H7 (cell line): Measurements from ENCODE around the gene MREG. TPM values are rescaled to one million over a fixed set of nuclear protein-coding genes. Genes with fewer than 3 reads are reported as not detected.

ENCODE experiments used
- DNase-seq: peaks from one replicate; pipeline ENCODE4 v3.0.0; 2012
- H3K27me3 ChIP-seq: 2 replicates; pipeline ENCODE4 v1.6.0; 2011; ENCODE audit warnings: mild to moderate bottlenecking, low read length; ENCODE audit not compliant: control insufficient read depth, insufficient read depth
- H3K36me3 ChIP-seq: replicated peaks from 2 replicates; pipeline ENCODE4 v1.5.1; 2011; ENCODE audit warnings: low read length; ENCODE audit not compliant: control insufficient read depth, insufficient read depth
- H3K4me3 ChIP-seq: 2 replicates; pipeline ENCODE4 v1.5.1; 2011; ENCODE audit warnings: low read depth, mild to moderate bottlenecking, control low read depth, low read length, moderate library complexity; ENCODE audit not compliant: insufficient read depth
- total RNA-seq: library from RNA; depleted of rRNA; stranded (reverse); fragments of >200 nt; shearing (Covaris generic); gene quantifications from 2 replicates; pipeline ENCODE4 v1.2.3, GENCODE V29; 2014; rRNA removed

The MREG gene
- total RNA-seq, 1 experiment from 2014 or later: 14.9 TPM

- Histone ChIP-seq H3K4me3 (no peak overlapping the region), H3K27me3 (no peaks in the 10 kb centered on the region; the same call in 1 of the 2 replicates), H3K36me3 (no peaks in the 10 kb centered on the region)
- DNase-seq: no peak
Measured at GRCh38 chr2:215900203-215900611, 113.1 kb downstream of the MREG start.

DNA sequence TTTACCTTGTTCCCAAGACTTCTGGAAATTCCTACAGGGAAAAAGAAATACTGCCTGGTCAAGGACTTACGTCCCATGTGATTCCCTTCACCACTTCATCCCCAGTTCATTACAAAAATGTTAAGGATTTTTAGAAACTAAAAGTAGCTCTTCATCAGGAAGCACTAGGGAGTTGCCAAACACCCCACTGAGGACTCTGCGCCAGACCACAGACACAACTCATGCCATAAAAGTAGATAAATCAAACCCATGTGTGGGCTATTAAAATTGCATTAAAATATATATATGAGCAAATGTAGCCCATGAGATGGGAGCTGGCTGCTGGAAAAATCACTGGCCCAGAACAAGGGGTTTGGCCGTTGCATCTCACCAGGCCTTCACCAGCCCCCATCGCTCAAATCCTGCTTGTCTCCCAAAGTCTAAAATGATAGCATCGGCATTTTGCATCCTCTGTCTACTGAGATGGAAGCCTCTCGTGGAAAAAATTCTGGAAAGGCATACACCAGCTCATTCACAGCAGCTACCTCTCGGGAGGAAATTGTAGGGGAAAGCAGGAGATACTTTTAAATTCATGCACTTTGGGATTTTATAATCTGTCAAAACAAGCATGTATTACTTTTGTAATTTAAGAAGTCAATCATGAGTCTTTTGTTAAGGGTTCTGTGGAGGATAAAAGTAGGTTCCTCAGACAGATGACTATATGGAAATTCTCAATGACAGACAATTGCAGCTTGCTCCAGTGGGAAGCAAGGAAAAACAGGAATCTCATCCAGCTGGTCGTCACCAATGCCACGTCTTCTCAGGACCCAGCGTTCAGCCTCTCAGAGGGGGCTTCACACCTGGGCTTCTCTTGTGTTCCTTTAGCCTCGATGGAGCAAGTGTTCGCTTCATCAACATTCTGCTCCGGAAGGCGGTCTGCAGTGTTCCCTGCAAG lies 113.9 kb downstream of the MREG start:
- Histone ChIP-seq H3K4me3 (no peak overlapping the region), H3K27me3 (no peaks in the 10 kb centered on the region; the same call in 1 of the 2 replicates), H3K36me3 (no peaks in the 10 kb centered on the region)
- DNase-seq: no peak

DNA sequence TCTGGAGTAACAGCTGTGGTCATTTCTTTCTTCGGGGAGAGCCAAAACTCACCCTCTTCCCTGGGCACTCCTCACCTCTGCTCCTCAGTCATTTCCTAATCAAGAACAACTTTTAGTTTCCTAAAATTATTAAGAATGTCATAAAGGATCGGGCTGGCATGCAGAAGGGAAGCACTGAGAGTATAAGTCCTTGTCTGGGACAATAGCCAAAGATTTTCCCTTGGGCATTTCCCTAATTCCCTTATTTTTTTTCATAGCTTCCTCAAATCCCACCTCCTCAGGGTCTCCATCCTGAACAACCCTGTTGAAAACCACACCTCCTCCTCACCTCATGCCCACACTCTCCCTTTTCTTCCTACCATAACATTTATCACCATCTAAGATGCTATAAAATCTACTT lies 115.0 kb downstream of the MREG start:
- Histone ChIP-seq H3K4me3 (no peak overlapping the region), H3K36me3 (no peaks in the 10 kb centered on the region), H3K27me3 (no peaks in the 10 kb centered on the region; the same call in 1 of the 2 replicates)
- no peak for DNase-seq

GRCh38 chr2:215896921-215897320 lies 116.4 kb downstream of the MREG start:
- no peak for DNase-seq
- no peaks in the 10 kb centered on the region for H3K27me3 ChIP-seq

GRCh38 chr2:215895330-215895729 lies 118.0 kb downstream of the MREG start:
- DNase-seq: no peak
- H3K27me3 ChIP-seq: no peaks in the 10 kb centered on the region
- no peaks in the 10 kb centered on the region for H3K36me3 ChIP-seq
- H3K4me3 ChIP-seq: no peak overlapping the region

More at GRCh38 chr2:215896921-215897320, 116.4 kb downstream of the MREG start:
- Histone ChIP-seq H3K4me3 (no peak overlapping the region), H3K36me3 (no peaks in the 10 kb centered on the region)

Other genes with a start within 250 kb of the MREG start
- gene PECR, start 68.3 kb upstream of the MREG start, total RNA-seq: 12.1 and 15.1 TPM in 2 replicates
- gene TMEM169, start 68.4 kb upstream of the MREG start, total RNA-seq: 0.42 and 1.1 TPM in 2 replicates
- 496 and 523 TPM in 2 replicates for gene XRCC5, start 95.8 kb upstream of the MREG start, total RNA-seq